Activated T-cell treated with anti-CD3 and anti-CD28 coated beads for 4 hours (primary cell): ENCODE data around the gene TTC39B.

Experiments used
- DNase-seq: peaks from one replicate; pipeline ENCODE4 v3.0.0-alpha.2; 2020

TTC39B gene

GRCh38 chr9:15220658-15221318 is 86.2 kb downstream of the TTC39B start:
- DNase-seq, result no peak

GRCh38 chr9:15219546-15219945 is 87.5 kb downstream of the TTC39B start:
- no peak for DNase-seq

GRCh38 chr9:15218994-15219393 is 88.0 kb downstream of the TTC39B start:
- DNase-seq, result no peak

DNA sequence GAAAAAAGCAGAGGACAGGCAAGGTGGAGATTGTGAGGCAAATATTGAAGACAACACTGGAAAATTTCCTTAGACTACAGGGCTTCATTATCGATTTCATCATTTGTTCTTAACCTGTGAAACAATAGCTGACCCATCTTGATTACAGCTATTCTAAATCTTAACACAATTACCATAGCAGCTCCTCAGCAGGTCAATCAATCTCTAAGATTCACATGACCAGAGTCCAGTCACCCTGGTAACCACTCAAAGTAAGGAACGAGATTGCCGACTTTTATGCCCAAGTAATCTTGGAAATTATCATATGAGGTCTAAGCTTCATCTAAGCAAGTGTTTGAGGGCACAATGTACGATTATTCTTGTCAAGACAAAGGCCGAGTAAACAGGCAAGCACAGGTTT is 93.8 kb downstream of the TTC39B start:
- no peak for DNase-seq

- no peak for DNase-seq
These were observed 95.1 kb downstream of the TTC39B start for GRCh38 chr9:15211815-15212495.

GRCh38 chr9:15211160-15211814 is 95.7 kb downstream of the TTC39B start:
- peak; percentile 62 for DNase-seq

DNA sequence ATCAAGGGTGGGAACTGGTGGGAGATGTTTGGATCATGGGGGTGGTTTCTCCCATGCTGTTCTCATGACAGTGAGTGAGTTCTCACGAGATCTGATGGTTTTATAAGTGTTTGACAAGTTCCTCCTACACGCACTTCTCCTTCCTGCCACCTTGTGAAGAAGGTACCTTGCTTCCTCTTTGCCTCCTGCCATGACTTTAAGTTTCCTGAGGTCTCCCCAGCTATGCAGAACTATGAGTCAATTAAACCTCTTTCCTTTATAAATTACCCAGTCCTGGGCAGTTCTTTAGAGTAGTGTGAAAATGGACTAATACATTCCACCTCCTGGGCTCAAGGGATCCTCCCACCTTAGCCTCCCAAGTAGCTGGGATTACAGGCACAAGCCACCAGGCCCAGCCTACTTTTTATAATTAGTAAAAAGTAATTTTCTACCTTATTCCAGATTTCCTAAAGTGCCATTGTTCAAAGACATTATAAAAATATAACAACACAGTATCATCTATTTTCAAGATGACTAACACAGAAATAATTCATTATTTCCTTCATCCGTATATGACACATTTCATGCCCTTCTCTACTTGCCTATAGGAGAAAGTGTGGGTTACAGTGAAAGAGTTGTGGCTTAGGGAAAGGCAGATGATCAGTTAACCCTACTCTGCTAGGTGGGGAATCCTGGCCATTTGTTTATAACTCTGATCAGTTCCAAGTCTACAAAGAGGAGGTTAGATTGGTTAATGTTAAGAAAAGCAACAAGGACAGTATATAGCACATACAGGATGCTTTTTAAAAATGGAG is 99.9 kb downstream of the TTC39B start:
- no peak for DNase-seq

DNA sequence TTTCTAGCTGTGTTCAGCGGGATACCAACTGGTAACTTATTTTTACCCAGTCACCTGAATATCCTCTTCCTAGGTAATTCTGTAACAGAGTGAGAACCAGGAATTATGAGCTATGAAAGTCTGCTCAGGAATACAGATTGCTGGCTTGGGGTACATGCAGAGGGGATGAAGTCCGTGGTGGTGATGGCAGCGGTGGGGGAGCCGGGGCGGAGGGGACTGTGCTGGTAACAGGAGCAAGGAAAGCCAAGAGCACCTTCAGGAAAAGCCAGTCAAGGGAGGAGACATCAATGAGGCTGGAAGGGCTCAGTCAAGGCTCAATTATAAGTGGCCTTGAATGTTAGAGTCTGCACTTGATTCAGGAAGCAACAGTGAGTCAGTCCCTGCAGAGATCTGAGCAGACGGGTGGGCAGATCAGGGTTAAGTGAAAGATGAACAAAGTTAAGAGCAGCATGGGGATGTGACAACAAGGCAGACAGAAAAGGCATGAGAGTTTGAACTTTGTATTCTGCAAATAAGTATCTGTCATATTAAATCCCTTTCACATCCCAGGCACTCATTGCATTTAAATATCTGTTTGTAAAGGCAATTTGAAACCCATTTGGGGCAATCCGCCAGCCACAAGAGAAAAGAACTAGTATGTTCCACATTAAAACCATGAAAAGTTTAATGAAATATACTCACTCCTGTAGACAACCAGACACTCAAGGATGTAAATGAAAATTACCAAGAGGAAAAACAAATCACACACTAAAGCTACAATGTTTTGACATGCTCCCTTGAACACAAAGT is 101.2 kb downstream of the TTC39B start:
- no peak for DNase-seq

DNA sequence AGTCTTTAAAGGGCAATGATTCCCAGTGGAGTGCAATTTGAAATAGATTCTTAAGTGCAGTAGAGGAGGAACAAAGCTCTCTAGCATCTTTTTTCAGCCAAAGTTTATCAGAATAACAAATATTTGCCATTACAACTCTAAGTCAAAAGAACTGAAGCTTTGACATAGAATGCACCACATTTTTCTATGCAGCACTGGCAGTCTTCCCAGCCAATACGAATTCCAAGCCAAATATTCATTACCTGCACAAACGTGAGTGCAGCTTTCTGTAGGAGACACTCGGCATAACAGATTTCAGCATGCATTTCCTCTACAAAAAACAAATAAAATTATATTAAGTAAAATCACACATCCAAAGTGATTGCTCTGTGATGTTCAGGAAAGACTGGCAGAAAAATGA is 103.4 kb downstream of the TTC39B start:
- no peak for DNase-seq

- DNase-seq, result no peak
These were observed 106.9 kb downstream of the TTC39B start for GRCh38 chr9:15200111-15200510.

- no peak for DNase-seq
These were observed 114.2 kb downstream of the TTC39B start for GRCh38 chr9:15192856-15193255.

- DNase-seq, result no peak
These were observed 115.6 kb downstream of the TTC39B start for GRCh38 chr9:15191378-15191777.

DNA sequence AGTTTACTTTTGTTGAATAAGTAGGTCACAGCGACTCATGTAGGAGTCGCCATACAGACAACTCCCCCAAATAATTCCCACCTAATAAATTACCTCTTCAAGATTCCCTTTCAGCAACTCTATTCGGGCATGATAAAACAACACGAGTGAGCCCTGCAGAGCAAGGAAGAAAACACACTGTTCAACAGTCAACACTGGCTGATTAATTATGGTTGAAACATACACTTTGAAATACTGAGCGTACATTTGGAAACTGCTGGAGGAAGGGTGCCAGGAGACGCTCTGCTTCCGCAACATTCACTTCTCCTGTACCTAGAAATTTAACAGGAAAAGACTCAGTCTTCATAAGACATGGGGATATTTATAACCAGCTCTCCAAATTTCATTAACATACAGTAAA is 117.5 kb downstream of the TTC39B start:
- no peak for DNase-seq

DNA sequence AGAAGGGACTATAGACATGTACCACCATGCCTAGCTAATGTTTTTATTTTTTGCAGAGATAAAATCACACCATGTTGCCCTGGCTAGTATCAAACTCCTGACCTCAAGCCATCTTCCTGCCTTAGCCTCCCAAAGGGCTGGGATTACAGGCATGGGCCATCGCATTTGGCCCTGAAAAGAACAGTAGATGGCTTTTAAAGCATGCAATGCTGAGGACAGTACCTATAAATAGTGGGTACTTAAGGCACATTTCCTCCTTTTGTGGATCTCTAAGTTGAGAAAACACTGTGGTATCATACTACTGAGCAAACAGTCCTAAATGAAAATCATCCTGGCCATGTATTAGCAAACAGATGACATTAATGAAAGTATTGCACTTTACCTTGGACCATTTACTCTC is 119.4 kb downstream of the TTC39B start:
- no peak for DNase-seq

GRCh38 chr9:15182730-15183129 is 124.3 kb downstream of the TTC39B start:
- DNase-seq, result no peak

DNA sequence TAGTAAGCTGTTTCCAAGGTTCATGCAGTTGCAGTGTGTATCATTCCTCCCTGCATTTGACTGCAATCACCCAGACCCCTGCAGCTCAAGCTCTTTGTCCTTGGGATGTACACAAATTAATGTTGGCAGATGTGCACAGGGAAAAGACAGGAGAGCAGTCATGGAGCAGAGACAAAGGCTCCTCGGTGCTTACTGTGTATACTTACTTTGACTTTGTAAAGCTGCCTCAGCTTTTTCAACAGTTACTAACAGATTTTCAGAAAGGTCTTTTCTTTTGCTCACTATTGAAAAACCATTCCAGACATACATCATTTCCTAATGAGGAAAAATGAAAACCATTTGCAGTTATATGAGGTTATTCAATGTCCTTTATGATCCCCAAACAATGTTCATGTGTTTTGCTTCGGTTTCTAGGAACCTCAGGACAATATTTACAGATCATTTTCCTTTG is 124.9 kb downstream of the TTC39B start:
- no peak for DNase-seq

- no peak for DNase-seq
These were observed 126.9 kb downstream of the TTC39B start for GRCh38 chr9:15180124-15180523.

- DNase-seq, result no peak
These were observed 128.4 kb downstream of the TTC39B start for GRCh38 chr9:15178631-15179030.

- DNase-seq, result no peak
These were observed 130.2 kb downstream of the TTC39B start for GRCh38 chr9:15176836-15177235.

DNA sequence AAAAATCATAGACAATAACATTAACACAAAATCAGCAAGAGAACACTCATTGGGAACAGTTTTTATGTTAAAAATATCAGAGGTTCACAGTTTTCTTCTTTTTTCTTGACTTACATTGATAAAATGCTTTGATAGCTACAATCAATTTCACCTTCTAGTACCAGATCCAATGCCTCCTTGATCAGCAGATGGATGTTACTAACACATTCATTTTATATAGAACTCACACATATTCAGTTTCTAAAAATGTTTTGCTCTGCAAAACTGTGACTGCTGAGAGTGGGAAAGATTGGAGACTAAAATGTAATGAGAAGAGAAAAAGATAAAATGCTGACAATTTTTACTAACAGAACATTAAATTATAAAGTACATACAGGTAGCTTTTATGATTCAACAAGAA is 143.1 kb downstream of the TTC39B start:
- no peak for DNase-seq

DNA sequence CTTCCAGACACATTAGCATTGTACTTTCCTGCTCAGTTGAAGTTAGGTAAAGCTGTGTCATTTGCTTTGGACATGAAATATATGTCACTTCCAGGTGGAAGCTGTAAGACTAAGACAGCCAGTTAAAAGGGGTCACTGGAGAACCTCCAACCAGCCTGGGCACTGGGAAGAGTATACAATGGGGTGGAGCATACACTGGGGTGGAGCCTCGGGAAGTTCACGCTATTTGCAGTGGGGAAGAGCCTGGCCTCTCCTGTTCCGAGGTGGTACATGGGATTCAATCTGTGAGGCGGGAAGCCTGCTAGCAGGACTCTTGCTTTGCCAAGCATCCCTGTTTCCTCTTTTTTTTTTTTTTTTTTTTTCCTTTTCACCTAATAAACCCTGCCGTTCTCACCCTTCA is 145.3 kb downstream of the TTC39B start:
- no peak for DNase-seq

- DNase-seq, result no peak
These were observed 146.3 kb downstream of the TTC39B start for GRCh38 chr9:15160673-15161072.

DNA sequence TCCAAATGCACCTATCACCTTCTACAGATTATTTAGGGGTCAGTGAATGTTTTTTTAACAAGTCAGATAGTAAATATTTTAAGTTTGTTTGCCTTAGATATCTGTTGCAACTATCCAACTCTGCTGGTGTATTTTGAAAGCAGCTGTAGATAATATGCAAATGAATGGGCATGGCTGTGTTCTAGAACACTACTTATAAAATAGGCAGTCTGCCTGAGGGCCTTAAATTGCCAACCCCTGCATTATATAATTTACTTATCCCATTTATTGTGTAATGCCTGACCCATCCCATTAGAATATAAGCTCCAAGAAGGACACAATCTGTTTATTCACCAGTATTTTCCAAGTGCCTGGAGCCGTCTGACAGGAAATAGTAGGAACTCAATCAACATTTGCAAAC is 149.0 kb downstream of the TTC39B start:
- no peak for DNase-seq
